ENCODE measurements around the gene MYBPHL. TPM values are rescaled to one million over a fixed set of nuclear protein-coding genes. Genes with fewer than 3 reads are reported as not detected.

Gene MYBPHL
- total RNA-seq, 2 donors from 2014 or later: not detected

DNA sequence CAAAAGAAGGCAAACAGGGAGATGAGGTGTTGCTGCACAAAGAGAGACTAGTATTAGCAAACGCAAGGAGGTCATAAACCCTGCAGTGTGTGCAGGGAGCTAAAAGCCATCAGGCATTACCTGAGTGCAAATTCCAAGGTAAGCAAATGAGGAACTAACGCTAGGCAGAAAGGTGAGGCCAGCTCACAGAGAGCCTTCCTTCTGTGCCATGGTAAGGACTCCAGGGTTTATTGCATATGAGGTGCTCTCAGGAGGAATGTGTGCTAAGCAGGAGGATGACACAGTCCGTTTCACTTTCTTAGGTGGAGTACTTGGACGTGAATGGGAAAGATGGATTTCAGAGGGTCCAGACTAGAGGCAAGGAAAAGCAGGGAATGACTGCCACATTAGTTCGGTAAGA is 44.6 kb upstream of the MYBPHL start:
- Histone ChIP-seq H3K9me3 (ENCODE audit: control insufficient read depth, low read length) (no peaks in the 10 kb centered on the region), H3K4me1 (ENCODE audit: control insufficient read depth, insufficient read depth, low read length) (no peaks in the 10 kb centered on the region), H3K27ac (ENCODE audit: low read depth, low read length) (no peak overlapping the region), H3K27me3 (ENCODE audit: control insufficient read depth, insufficient read depth, low read length, poor library complexity, severe bottlenecking) (no peaks in the 10 kb centered on the region), H3K4me3 (ENCODE audit: low read length) (no peak overlapping the region), H3K36me3 (ENCODE audit: control insufficient read depth, insufficient read depth, low read length) (peaks cover 33% of the 10 kb centered on the region), H3K9ac (ENCODE audit: extremely low read depth, low read length, poor library complexity, severe bottlenecking) (no peak overlapping the region)
- H3K36me3 Mint-ChIP-seq (ENCODE audit: low read depth): peaks cover 27% of the 10 kb centered on the region
- no peak overlapping the region for H3K27ac Mint-ChIP-seq
- 90 to 92% methylated on average over 5 of the region's 5 CpGs for WGBS, 2 experiments (ENCODE audit: insufficient coverage in 1 of 2, insufficient read length in 1 of 2)
- TF ChIP-seq, protein P1, sequence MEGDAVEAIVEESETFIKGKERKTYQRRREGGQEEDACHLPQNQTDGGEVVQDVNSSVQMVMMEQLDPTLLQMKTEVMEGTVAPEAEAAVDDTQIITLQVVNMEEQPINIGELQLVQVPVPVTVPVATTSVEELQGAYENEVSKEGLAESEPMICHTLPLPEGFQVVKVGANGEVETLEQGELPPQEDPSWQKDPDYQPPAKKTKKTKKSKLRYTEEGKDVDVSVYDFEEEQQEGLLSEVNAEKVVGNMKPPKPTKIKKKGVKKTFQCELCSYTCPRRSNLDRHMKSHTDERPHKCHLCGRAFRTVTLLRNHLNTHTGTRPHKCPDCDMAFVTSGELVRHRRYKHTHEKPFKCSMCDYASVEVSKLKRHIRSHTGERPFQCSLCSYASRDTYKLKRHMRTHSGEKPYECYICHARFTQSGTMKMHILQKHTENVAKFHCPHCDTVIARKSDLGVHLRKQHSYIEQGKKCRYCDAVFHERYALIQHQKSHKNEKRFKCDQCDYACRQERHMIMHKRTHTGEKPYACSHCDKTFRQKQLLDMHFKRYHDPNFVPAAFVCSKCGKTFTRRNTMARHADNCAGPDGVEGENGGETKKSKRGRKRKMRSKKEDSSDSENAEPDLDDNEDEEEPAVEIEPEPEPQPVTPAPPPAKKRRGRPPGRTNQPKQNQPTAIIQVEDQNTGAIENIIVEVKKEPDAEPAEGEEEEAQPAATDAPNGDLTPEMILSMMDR (conservative IDR thresholded peaks at IDR 0.05): no peak
- no peak for DNase-seq
- H3K27me3 Mint-ChIP-seq (ENCODE audit: insufficient read depth): no peaks in the 10 kb centered on the region
- peaks cover 1% of the 10 kb centered on the region for H3K4me1 Mint-ChIP-seq
- H3K4me3 Mint-ChIP-seq: no peak overlapping the region
- H3K9me3 Mint-ChIP-seq: no peaks in the 10 kb centered on the region

DNA sequence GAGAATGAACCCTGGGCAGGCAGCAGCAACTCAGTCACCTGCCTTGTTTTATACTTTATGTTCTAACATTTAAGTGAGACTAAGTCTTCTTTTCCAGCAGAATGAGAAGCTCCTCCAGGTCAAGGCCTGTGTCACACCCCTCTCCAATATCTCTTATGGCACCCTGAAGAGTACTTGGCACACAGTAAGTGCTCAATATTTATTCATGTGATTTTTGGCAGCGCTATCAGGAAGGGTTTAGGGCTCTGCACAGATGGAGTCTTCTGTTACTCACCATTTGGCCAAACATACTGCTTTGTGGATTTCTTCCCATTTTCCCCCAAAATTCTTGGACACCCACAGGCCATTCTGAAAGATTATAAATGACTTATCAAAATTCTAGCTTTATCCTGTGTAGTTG is 43.8 kb upstream of the MYBPHL start:
- no peaks in the 10 kb centered on the region for H3K9me3 Mint-ChIP-seq
- Histone ChIP-seq H3K36me3 (ENCODE audit: control insufficient read depth, insufficient read depth, low read length) (peaks cover 36% of the 10 kb centered on the region), H3K27me3 (ENCODE audit: control insufficient read depth, insufficient read depth, low read length, poor library complexity, severe bottlenecking) (no peaks in the 10 kb centered on the region), H3K9ac (ENCODE audit: extremely low read depth, low read length, poor library complexity, severe bottlenecking) (no peak overlapping the region), H3K4me3 (ENCODE audit: low read length) (no peak overlapping the region), H3K9me3 (ENCODE audit: control insufficient read depth, low read length) (no peaks in the 10 kb centered on the region), H3K27ac (ENCODE audit: low read depth, low read length) (no peak overlapping the region), H3K4me1 (ENCODE audit: control insufficient read depth, insufficient read depth, low read length) (no peaks in the 10 kb centered on the region)
- TF ChIP-seq, protein P1 (conservative IDR thresholded peaks at IDR 0.05): no peak
- H3K36me3 Mint-ChIP-seq (ENCODE audit: low read depth): peaks cover 27% of the 10 kb centered on the region
- no peak overlapping the region for H3K27ac Mint-ChIP-seq
- 100% methylated on average over 1 of the region's 1 CpG for WGBS, 2 experiments (ENCODE audit: insufficient coverage in 1 of 2, insufficient read length in 1 of 2)
- no peaks in the 10 kb centered on the region for H3K27me3 Mint-ChIP-seq (ENCODE audit: insufficient read depth)
- no peak overlapping the region for H3K4me3 Mint-ChIP-seq
- DNase-seq: no peak
- H3K4me1 Mint-ChIP-seq: peaks cover 1% of the 10 kb centered on the region

DNA sequence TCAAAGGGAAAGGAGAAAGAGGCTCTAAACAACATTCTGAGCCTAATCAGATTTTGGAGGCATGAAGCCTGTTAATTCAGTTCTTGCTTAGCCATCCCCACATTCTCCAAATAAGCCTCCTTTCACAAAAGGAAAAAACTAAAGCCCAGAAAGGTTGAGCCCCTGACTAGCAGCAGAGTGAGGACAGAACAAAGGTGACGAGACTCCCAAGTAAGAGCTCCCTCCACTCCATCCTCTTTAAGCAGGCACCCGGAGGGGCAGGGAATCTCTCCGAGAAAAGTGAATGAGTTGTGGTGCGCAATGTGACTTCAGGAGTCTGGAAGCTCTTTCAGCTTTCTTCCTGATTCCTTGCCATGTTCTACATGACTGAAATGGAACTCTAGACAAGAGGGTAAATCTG is 43.4 kb upstream of the MYBPHL start:
- Mint-ChIP-seq H3K4me1 (peaks cover 1% of the 10 kb centered on the region), H3K27me3 (ENCODE audit: insufficient read depth) (no peaks in the 10 kb centered on the region), H3K27ac (no peak overlapping the region), H3K4me3 (no peak overlapping the region), H3K36me3 (ENCODE audit: low read depth) (peaks cover 32% of the 10 kb centered on the region), H3K9me3 (no peaks in the 10 kb centered on the region)
- no peak for DNase-seq
- TF ChIP-seq, protein P1 (conservative IDR thresholded peaks at IDR 0.05): no peak
- Histone ChIP-seq H3K9me3 (ENCODE audit: control insufficient read depth, low read length) (no peaks in the 10 kb centered on the region), H3K4me1 (ENCODE audit: control insufficient read depth, insufficient read depth, low read length) (no peaks in the 10 kb centered on the region), H3K36me3 (ENCODE audit: control insufficient read depth, insufficient read depth, low read length) (peaks cover 40% of the 10 kb centered on the region), H3K9ac (ENCODE audit: extremely low read depth, low read length, poor library complexity, severe bottlenecking) (no peak overlapping the region), H3K4me3 (ENCODE audit: low read length) (no peak overlapping the region), H3K27ac (ENCODE audit: low read depth, low read length) (no peak overlapping the region), H3K27me3 (ENCODE audit: control insufficient read depth, insufficient read depth, low read length, poor library complexity, severe bottlenecking) (no peaks in the 10 kb centered on the region)
- 96 to 100% methylated on average over 3 to 4 of the region's 4 CpGs for WGBS, 2 experiments (ENCODE audit: insufficient coverage in 1 of 2, insufficient read length in 1 of 2)

Measured in endodermal cell (in vitro differentiated cells).